H9 (cell line): ENCODE measurements around the gene ZBTB16. TPM values are rescaled to one million over a fixed set of nuclear protein-coding genes. Genes with fewer than 3 reads are reported as not detected.

Experiments used
- DNase-seq: peaks from one replicate; pipeline ENCODE4 v3.0.0-alpha.2; 2017
- H2AFZ ChIP-seq: one replicate; pipeline ENCODE4 v1.6.1; 2013; ENCODE audit warnings: mild to moderate bottlenecking, low read length, control low read depth, moderate library complexity
- H2AK5ac ChIP-seq: 2 replicates; pipeline ENCODE4 v1.6.1; 2013; ENCODE audit warnings: low read length, control low read depth, mixed read lengths; ENCODE audit not compliant: insufficient read length
- H2BK120ac ChIP-seq: one replicate; pipeline ENCODE4 v1.6.1; 2013; ENCODE audit warnings: low read depth, mild to moderate bottlenecking, low read length, control low read depth, inconsistent platforms; ENCODE audit not compliant: poor library complexity, severe bottlenecking
- H2BK12ac ChIP-seq: 2 replicates; pipeline ENCODE4 v1.6.1; 2013; ENCODE audit warnings: low read length, control low read depth, mixed read lengths, low read depth; ENCODE audit not compliant: insufficient read length
- H2BK15ac ChIP-seq: 2 replicates; pipeline ENCODE4 v1.6.1; 2013; ENCODE audit warnings: low read depth, low read length, control low read depth
- H2BK20ac ChIP-seq: one replicate; pipeline ENCODE4 v1.6.1; 2013; ENCODE audit warnings: low read depth, mild to moderate bottlenecking, low read length, control low read depth, inconsistent platforms; ENCODE audit not compliant: poor library complexity, severe bottlenecking
- H2BK5ac ChIP-seq: 2 replicates; pipeline ENCODE4 v1.6.1; 2013; ENCODE audit warnings: low read length, control low read depth, mixed read lengths; ENCODE audit not compliant: insufficient read length
- H3K14ac ChIP-seq: 2 replicates; pipeline ENCODE4 v1.6.1; 2013; ENCODE audit warnings: low read length, control low read depth; ENCODE audit not compliant: insufficient read depth
- H3K18ac ChIP-seq: 2 replicates; pipeline ENCODE4 v1.6.1; 2013; ENCODE audit warnings: low read depth, mild to moderate bottlenecking, mixed read lengths, low read length, control low read depth; ENCODE audit not compliant: insufficient read length
- H3K23ac ChIP-seq: 2 replicates; pipeline ENCODE4 v1.6.1; 2013; ENCODE audit warnings: low read length, control low read depth, mixed read lengths, low read depth; ENCODE audit not compliant: insufficient read length
- H3K23me2 ChIP-seq: 2 replicates; pipeline ENCODE4 v1.6.1; 2013; ENCODE audit warnings: low read depth, mild to moderate bottlenecking, mixed read lengths, low read length, control low read depth; ENCODE audit not compliant: insufficient read length, poor library complexity, severe bottlenecking
- H3K27ac ChIP-seq: 2 replicates; pipeline ENCODE4 v1.5.1; 2013; ENCODE audit warnings: low read length, control low read depth, mixed read lengths, low read depth; ENCODE audit not compliant: insufficient read length
- H3K27me3 ChIP-seq: 2 replicates; pipeline ENCODE4 v1.6.1; 2013; ENCODE audit warnings: low read length, control low read depth, inconsistent platforms; ENCODE audit not compliant: insufficient read depth
- H3K4ac ChIP-seq: 2 replicates; pipeline ENCODE4 v1.6.1; 2013; ENCODE audit warnings: low read depth, mild to moderate bottlenecking, control low read depth, inconsistent platforms, low read length, moderate library complexity
- H3K4me1 ChIP-seq: 2 replicates; pipeline ENCODE4 v1.6.1; 2013; ENCODE audit warnings: low read length, control low read depth, inconsistent platforms; ENCODE audit not compliant: insufficient read depth
- H3K4me2 ChIP-seq: 2 replicates; pipeline ENCODE4 v1.6.1; 2013; ENCODE audit warnings: low read length, control low read depth, mixed read lengths; ENCODE audit not compliant: insufficient read length, insufficient read depth
- H3K56ac ChIP-seq: 2 replicates; pipeline ENCODE4 v1.6.1; 2013; ENCODE audit warnings: low read depth, mild to moderate bottlenecking, mixed read lengths, low read length, control low read depth; ENCODE audit not compliant: insufficient read length
- H3K79me1 ChIP-seq: 2 replicates; pipeline ENCODE4 v1.6.1; 2013; ENCODE audit warnings: low read depth, mild to moderate bottlenecking, moderate library complexity, low read length, control low read depth, inconsistent platforms; ENCODE audit not compliant: insufficient read depth, poor library complexity, severe bottlenecking
- H3K79me2 ChIP-seq: 2 replicates; pipeline ENCODE4 v1.6.1; 2013; ENCODE audit warnings: low read length, control low read depth, inconsistent platforms; ENCODE audit not compliant: insufficient read depth
- H3K9ac ChIP-seq: 2 replicates; pipeline ENCODE4 v1.6.1; 2013; ENCODE audit warnings: low read length, control low read depth, mixed read lengths; ENCODE audit not compliant: insufficient read length; ENCODE audit errors: extremely low read depth
- H3K9me3 ChIP-seq: one replicate; pipeline ENCODE4 v1.6.1; 2013; ENCODE audit warnings: low read depth, low read length, inconsistent platforms; ENCODE audit not compliant: control insufficient read depth
- H3T11ph ChIP-seq: one replicate; pipeline ENCODE4 v1.6.1; 2013; ENCODE audit warnings: mild to moderate bottlenecking, low read length, control low read depth, inconsistent platforms
- H4K20me1 ChIP-seq: one replicate; pipeline ENCODE4 v1.6.1; 2013; ENCODE audit not compliant: control insufficient read depth, insufficient read length, insufficient read depth
- H4K5ac ChIP-seq: 2 replicates; pipeline ENCODE4 v1.6.1; 2013; ENCODE audit warnings: low read depth, mild to moderate bottlenecking, mixed read lengths, low read length, control low read depth; ENCODE audit not compliant: insufficient read length
- H4K8ac ChIP-seq: replicated peaks from 2 replicates; pipeline ENCODE4 v1.6.1; 2013; ENCODE audit warnings: low read length, control low read depth, mixed read lengths, low read depth; ENCODE audit not compliant: insufficient read length
- H4K91ac ChIP-seq: 2 replicates; pipeline ENCODE4 v1.6.1; 2013; ENCODE audit warnings: low read depth, mild to moderate bottlenecking, moderate library complexity, mixed read lengths, low read length, control low read depth; ENCODE audit not compliant: insufficient read length
- H3K27ac Mint-ChIP-seq, 3 experiments: 2 replicates in 2 of 3; 3 replicates in 1 of 3; pipeline ENCODE4 v1.8.0; 2020 to 2021; ENCODE audit warnings: mixed read lengths in 3 of 3, mild to moderate bottlenecking in 1 of 3, moderate library complexity in 1 of 3
- H3K27me3 Mint-ChIP-seq: 2 replicates; pipeline ENCODE4 v1.8.0; 2021; ENCODE audit warnings: low read depth, mild to moderate bottlenecking, moderate library complexity, mixed read lengths
- H3K36me3 Mint-ChIP-seq, 3 experiments: 2 replicates in 2 of 3; 3 replicates in 1 of 3; pipeline ENCODE4 v1.8.0; 2020 to 2021; ENCODE audit warnings: low read depth in 3 of 3, mixed read lengths in 3 of 3; ENCODE audit not compliant: insufficient read depth in 1 of 3
- H3K4me1 Mint-ChIP-seq, 2 experiments: 2 replicates each; pipeline ENCODE4 v1.8.0; 2020; ENCODE audit warnings: mixed read lengths in 2 of 2
- H3K4me3 Mint-ChIP-seq, 2 experiments: 2 replicates in 1 of 2; 3 replicates in 1 of 2; pipeline ENCODE4 v1.8.0; 2020 to 2021; ENCODE audit warnings: mild to moderate bottlenecking in 2 of 2, mixed read lengths in 2 of 2, moderate library complexity in 1 of 2
- H3K9me3 Mint-ChIP-seq, 2 experiments: 2 replicates in 1 of 2; 3 replicates in 1 of 2; pipeline ENCODE4 v1.8.0; 2020; ENCODE audit warnings: mild to moderate bottlenecking in 2 of 2, mixed read lengths in 2 of 2, moderate library complexity in 1 of 2
- CTCF ChIP-seq: fragments of 200-600 bp; sonication (generic); conservative IDR thresholded peaks from 3 replicates; pipeline ENCODE4 v1.8.0; 2021; ENCODE audit warnings: antibody characterized with exemption, mild to moderate bottlenecking
- WGBS: extraction: QIAGEN DNeasy Blood & Tissue Kit; methylation state at CpG from one replicate; pipeline ENCODE4 v1.1.7; 2013; ENCODE audit warnings: missing lambda C conversion rate, low lambda C conversion rate, mixed read lengths; ENCODE audit not compliant: insufficient read length; ENCODE audit errors: extremely low coverage; 5-methylcytosine and 5-hydroxymethylcytosine counted together
- total RNA-seq: library from RNA; stranded (reverse); gene quantifications from 2 replicates; pipeline ENCODE4 v1.2.1, GENCODE V29; 2021

Gene ZBTB16
- total RNA-seq, 1 experiment from 2014 or later: not detected

GRCh38 chr11:114254571-114255146, 195.1 kb downstream of the ZBTB16 start:
- Histone ChIP-seq H2BK15ac (no peak overlapping the region), H2AFZ (no peak overlapping the region), H3K4ac (no peak overlapping the region), H3K56ac (no peak overlapping the region), H2BK12ac (no peak overlapping the region), H3K27me3 (no peaks in the 10 kb centered on the region), H3K14ac (no peak overlapping the region), H3K23me2 (no peaks in the 10 kb centered on the region), H3K79me2 (no peaks in the 10 kb centered on the region), H2BK5ac (no peak overlapping the region), H3K4me2 (no peak overlapping the region), H2AK5ac (no peak overlapping the region), H3K9me3 (no peaks in the 10 kb centered on the region), H2BK20ac (no peak overlapping the region), H3T11ph (no peak overlapping the region), H4K91ac (no peak overlapping the region), H3K18ac (no peak overlapping the region), H4K5ac (no peak overlapping the region), H4K8ac (no peak overlapping the region), H3K27ac (no peak overlapping the region), H3K9ac (no peak overlapping the region), H3K23ac (no peak overlapping the region), H3K79me1 (no peaks in the 10 kb centered on the region), H4K20me1 (no peaks in the 10 kb centered on the region), H2BK120ac (no peak overlapping the region), H3K4me1 (peaks cover 3% of the 10 kb centered on the region; the same call in 1 of the 2 replicates)
- no peak for TF ChIP-seq CTCF
- Mint-ChIP-seq H3K4me3 (no peak overlapping the region), H3K27me3 (peaks cover 11% of the 10 kb centered on the region), H3K4me1 (peaks cover 15 to 47% of the 10 kb centered on the region in 2 experiments), H3K36me3 (no peaks in the 10 kb centered on the region), H3K9me3 (no peaks in the 10 kb centered on the region; a peak in 1 of 5 replicates), H3K27ac (no peak overlapping the region)
- no peak for DNase-seq
- no CpG with 5 or more reads among the region's 14 CpGs for WGBS
